ENCODE results near the gene COL28A1. TPM values are rescaled to one million over a fixed set of nuclear protein-coding genes. Genes with fewer than 3 reads are reported as not detected.

COL28A1 gene
- total RNA-seq (2014; rRNA removed): 0.26 TPM in 1 of 2 replicates, not detected in the other
- percentile 18 among the genes with signal in this experiment for Bru-seq, nascent RNA
- percentile 19 among the genes with signal in this experiment for BruChase-seq, experiment 1, labeled RNA remaining after a 6-hour chase
- BruChase-seq, experiment 2, labeled RNA remaining after a 2-hour chase: percentile 27 among the genes with signal in this experiment
- long read RNA-seq: 0 reads

DNA sequence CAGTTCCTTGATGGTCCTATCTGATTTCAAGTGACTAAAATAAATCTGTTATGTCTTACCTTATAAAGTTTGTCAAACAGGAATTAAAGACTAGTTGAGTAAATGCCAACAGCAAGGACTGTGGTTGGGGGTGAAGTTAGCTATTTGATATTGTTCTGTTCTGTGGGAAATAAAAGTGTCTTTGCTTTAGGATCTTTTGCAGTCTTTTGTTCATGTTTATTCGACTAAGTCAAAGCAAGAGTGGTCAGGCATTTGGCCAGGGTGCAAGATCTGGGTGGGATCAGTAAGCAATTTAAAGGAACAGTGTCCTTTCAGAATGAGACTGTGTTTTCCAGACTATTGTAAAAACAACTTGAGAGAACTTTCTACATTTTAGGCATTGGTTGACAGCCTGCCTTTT is at the start of gene COL28A1:
Gene COL28A1 (minus strand): TSS at position 183 of the 400 bp plus-strand sequence. CDS start 2,998 bp downstream, outside the sequence.
- TF ChIP-seq, protein P1, sequence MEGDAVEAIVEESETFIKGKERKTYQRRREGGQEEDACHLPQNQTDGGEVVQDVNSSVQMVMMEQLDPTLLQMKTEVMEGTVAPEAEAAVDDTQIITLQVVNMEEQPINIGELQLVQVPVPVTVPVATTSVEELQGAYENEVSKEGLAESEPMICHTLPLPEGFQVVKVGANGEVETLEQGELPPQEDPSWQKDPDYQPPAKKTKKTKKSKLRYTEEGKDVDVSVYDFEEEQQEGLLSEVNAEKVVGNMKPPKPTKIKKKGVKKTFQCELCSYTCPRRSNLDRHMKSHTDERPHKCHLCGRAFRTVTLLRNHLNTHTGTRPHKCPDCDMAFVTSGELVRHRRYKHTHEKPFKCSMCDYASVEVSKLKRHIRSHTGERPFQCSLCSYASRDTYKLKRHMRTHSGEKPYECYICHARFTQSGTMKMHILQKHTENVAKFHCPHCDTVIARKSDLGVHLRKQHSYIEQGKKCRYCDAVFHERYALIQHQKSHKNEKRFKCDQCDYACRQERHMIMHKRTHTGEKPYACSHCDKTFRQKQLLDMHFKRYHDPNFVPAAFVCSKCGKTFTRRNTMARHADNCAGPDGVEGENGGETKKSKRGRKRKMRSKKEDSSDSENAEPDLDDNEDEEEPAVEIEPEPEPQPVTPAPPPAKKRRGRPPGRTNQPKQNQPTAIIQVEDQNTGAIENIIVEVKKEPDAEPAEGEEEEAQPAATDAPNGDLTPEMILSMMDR (conservative IDR thresholded peaks at IDR 0.05; ENCODE audit: low read depth, low read length): no peak
- TF ChIP-seq EZH2 (IDR thresholded peaks at IDR 0.05; ENCODE audit: low read length, unreplicated experiment): no peak
- no peak for TF ChIP-seq EZH2phosphoT487 (IDR thresholded peaks at IDR 0.05; ENCODE audit: borderline replicate concordance, low read length)
- BruUV-seq (replicated peaks): no TSS peak
- no peaks in the 10 kb centered on the region for H3K9me2 ChIP-seq (replicated peaks; ENCODE audit: low read length)
- no peak within 1 kb of the TSS for H3K9ac ChIP-seq (ENCODE audit: low read length)
- H3K79me2 ChIP-seq (ENCODE audit: low read length): no peaks in the 10 kb centered on the region
- no peaks in the 10 kb centered on the region for H3F3A ChIP-seq (ENCODE audit: low read length, unreplicated experiment)
- intact Hi-C loops (cut with micrococcal nuclease): no loop called here
- peaks cover 6% of the 10 kb centered on the region; the same call in 1 of the 2 replicates for H3K4me1 ChIP-seq (ENCODE audit: insufficient read depth, low read length)
- ATAC-seq (no peak), DNase-seq (no peak)
- ChIA-PET CTCF (no interaction called here), POLR2A (ENCODE audit: unreplicated experiment) (no interaction called here)
- no peaks in the 10 kb centered on the region for H3K9me3 ChIP-seq (ENCODE audit: low read length)
- H4K20me1 ChIP-seq (ENCODE audit: low read length): no peaks in the 10 kb centered on the region
- no peaks in the 10 kb centered on the region for H3K36me3 ChIP-seq (ENCODE audit: low read depth, low read length)
- H3K4me2 ChIP-seq (ENCODE audit: low read length): no peak within 1 kb of the TSS; the same call in 1 of the 2 replicates
- no peaks in the 10 kb centered on the region for H3K27me3 ChIP-seq (ENCODE audit: low read length)
- H2AFZ ChIP-seq (ENCODE audit: low read length): no peak within 1 kb of the TSS
- no peak within 1 kb of the TSS for H3K4me3 ChIP-seq (ENCODE audit: low read length)
- H3K27ac ChIP-seq (ENCODE audit: low read length): no peak within 1 kb of the TSS

DNA sequence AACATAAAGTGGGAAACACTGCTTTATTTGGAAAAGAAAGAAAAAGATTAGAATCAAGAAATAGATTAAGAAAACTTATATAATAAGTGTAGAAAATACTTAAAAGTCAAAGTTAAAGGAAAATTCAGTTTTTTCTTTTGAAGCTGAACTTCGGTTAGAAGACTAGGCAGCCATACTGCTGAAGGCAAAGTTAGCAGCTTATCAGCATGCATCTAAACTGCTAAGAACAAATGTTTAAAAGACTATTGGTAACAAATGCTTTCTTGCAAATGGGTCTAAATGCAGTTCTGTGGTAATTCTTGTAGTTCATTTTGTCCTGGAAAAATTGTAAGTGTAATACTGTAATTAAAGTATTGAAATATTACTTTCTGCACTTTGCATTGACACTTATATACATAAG is 49.0 kb upstream of the COL28A1 start:
- no peaks in the 10 kb centered on the region for H3K27me3 ChIP-seq (ENCODE audit: low read length)
- no peak overlapping the region for H3K4me2 ChIP-seq (ENCODE audit: low read length)
- ChIA-PET POLR2A (ENCODE audit: unreplicated experiment) (no interaction called here), CTCF (no interaction called here)
- H3K4me1 ChIP-seq (ENCODE audit: insufficient read depth, low read length): no peaks in the 10 kb centered on the region
- BruUV-seq (replicated peaks): no TSS peak
- H3F3A ChIP-seq (ENCODE audit: low read length, unreplicated experiment): no peaks in the 10 kb centered on the region
- H3K9me2 ChIP-seq (replicated peaks; ENCODE audit: low read length): no peaks in the 10 kb centered on the region
- H3K9me3 ChIP-seq (ENCODE audit: low read length): no peaks in the 10 kb centered on the region
- no peak overlapping the region for H3K4me3 ChIP-seq (ENCODE audit: low read length)
- no peaks in the 10 kb centered on the region for H3K79me2 ChIP-seq (ENCODE audit: low read length)
- TF ChIP-seq, protein P1 (conservative IDR thresholded peaks at IDR 0.05; ENCODE audit: low read depth, low read length): no peak
- TF ChIP-seq EZH2phosphoT487 (IDR thresholded peaks at IDR 0.05; ENCODE audit: borderline replicate concordance, low read length) (no peak), EZH2 (IDR thresholded peaks at IDR 0.05; ENCODE audit: low read length, unreplicated experiment) (no peak)
- H3K9ac ChIP-seq (ENCODE audit: low read length): no peak overlapping the region
- no peak overlapping the region for H3K27ac ChIP-seq (ENCODE audit: low read length)
- DNase-seq: no peak
- H4K20me1 ChIP-seq (ENCODE audit: low read length): no peaks in the 10 kb centered on the region
- no peaks in the 10 kb centered on the region for H3K36me3 ChIP-seq (ENCODE audit: low read depth, low read length)
- no peak overlapping the region for H2AFZ ChIP-seq (ENCODE audit: low read length)
- no peak for ATAC-seq
- intact Hi-C loops (cut with micrococcal nuclease): no loop called here

DNA sequence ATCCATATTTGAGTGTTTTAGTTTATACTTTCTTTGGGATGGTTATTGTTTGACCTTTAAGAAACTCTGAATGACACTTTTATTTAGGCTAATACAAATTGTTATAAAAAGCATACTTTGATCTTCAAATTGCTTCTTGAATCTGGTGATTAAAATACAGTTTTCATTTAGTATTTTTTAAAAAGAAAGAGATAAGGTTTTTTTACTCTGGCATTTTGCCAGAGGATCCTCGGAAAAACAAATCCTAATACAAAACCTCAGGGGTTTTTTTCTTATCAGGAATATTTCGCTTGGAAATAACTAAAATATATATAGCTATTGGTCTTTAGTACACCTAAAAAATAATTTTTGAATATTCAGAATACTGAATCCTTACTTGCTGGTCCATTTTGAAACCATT is 48.1 kb upstream of the COL28A1 start:
- Histone ChIP-seq H3F3A (ENCODE audit: low read length, unreplicated experiment) (no peaks in the 10 kb centered on the region), H3K4me3 (ENCODE audit: low read length) (no peak overlapping the region), H3K36me3 (ENCODE audit: low read depth, low read length) (no peaks in the 10 kb centered on the region), H3K4me2 (ENCODE audit: low read length) (no peak overlapping the region), H3K9me3 (ENCODE audit: low read length) (no peaks in the 10 kb centered on the region), H4K20me1 (ENCODE audit: low read length) (no peaks in the 10 kb centered on the region), H3K27me3 (ENCODE audit: low read length) (no peaks in the 10 kb centered on the region), H3K27ac (ENCODE audit: low read length) (no peak overlapping the region), H2AFZ (ENCODE audit: low read length) (no peak overlapping the region), H3K4me1 (ENCODE audit: insufficient read depth, low read length) (no peaks in the 10 kb centered on the region), H3K79me2 (ENCODE audit: low read length) (no peaks in the 10 kb centered on the region), H3K9me2 (replicated peaks; ENCODE audit: low read length) (no peaks in the 10 kb centered on the region), H3K9ac (ENCODE audit: low read length) (no peak overlapping the region)
- ATAC-seq (no peak), DNase-seq (no peak)
- ChIA-PET POLR2A (ENCODE audit: unreplicated experiment) (no interaction called here), CTCF (no interaction called here)
- intact Hi-C loops (cut with micrococcal nuclease): no loop called here
- no TSS peak for BruUV-seq (replicated peaks)
- TF ChIP-seq EZH2phosphoT487 (IDR thresholded peaks at IDR 0.05; ENCODE audit: borderline replicate concordance, low read length): no peak
- TF ChIP-seq, protein P1 (conservative IDR thresholded peaks at IDR 0.05; ENCODE audit: low read depth, low read length): no peak
- no peak for TF ChIP-seq EZH2 (IDR thresholded peaks at IDR 0.05; ENCODE audit: low read length, unreplicated experiment)
